K562 (cell line): ENCODE results near the gene NDUFC2. TPM values are rescaled to one million over a fixed set of nuclear protein-coding genes. Genes with fewer than 3 reads are reported as not detected.

Experiments
- ATAC-seq: fragments of 200-7000 bp; cut with Tn5 transposase; 3 replicates; pipeline ENCODE4 v1.9.1; 2020; ENCODE audit warnings: moderate library complexity
- BruUV-seq: library from RNA; stranded (reverse); fragments of 400-500 nt; replicated peaks from 2 replicates; lab custom pipeline; 2021; lab: Mats Ljungman, UMichigan
- CTCF ChIA-PET: fragments of 300-600 bp; formaldehyde crosslinking; extraction: SDS; loops from one replicate; lab custom pipeline; 2021; ENCODE audit warnings: low intra/inter-chr PET ratio; lab: Yijun Ruan, JAX
- POLR2A ChIA-PET: fragments of 300-600, 350-650 bp; sonication (Branson Sonifier 250); formaldehyde crosslinking; extraction: SDS; loops from one replicate; lab custom pipeline; 2021; ENCODE audit warnings: antibody characterized with exemption, inconsistent platforms; lab: Yijun Ruan, JAX
- DNase-seq, 4 experiments: peaks; one replicate each; pipeline versions ENCODE4 v3.0.0 to v3.0.0-alpha.2; 2011 to 2018; ENCODE audit warnings: low spot score in 3 of 4, mixed read lengths in 3 of 4; ENCODE audit errors: extremely low read depth in 1 of 4
- FAIRE-seq: peaks from 2 replicates; lab custom pipeline; 2011; peaks lifted over from hg19 to GRCh38; lab: Jason Lieb, UNC
- H2AFZ ChIP-seq: 2 replicates; pipeline ENCODE4 v1.6.0; 2011; ENCODE audit warnings: low read depth, low read length, control low read depth, inconsistent platforms
- H3K27ac ChIP-seq: fragments of 200-600 bp; 3 replicates; pipeline ENCODE4 v1.8.0; 2011; ENCODE audit warnings: low read depth, mild to moderate bottlenecking, control low read depth, inconsistent platforms, low read length, moderate library complexity, mixed read lengths; ENCODE audit errors: extremely low read depth
- H3K27me3 ChIP-seq, 2 experiments: fragments of 300-600 bp in 1 of 2; 2 replicates in 1 of 2; 3 replicates in 1 of 2; pipeline versions ENCODE4 v1.6.0 to v1.8.0; 2011; ENCODE audit warnings: inconsistent platforms in 2 of 2, low read length in 2 of 2, mild to moderate bottlenecking in 1 of 2, mixed read lengths in 1 of 2, moderate library complexity in 1 of 2; ENCODE audit not compliant: control insufficient read depth in 2 of 2, insufficient read depth in 2 of 2
- H3K36me3 ChIP-seq: fragments of 300-600 bp; 3 replicates; pipeline ENCODE4 v1.8.0; 2011; ENCODE audit warnings: mild to moderate bottlenecking, low read length, inconsistent platforms; ENCODE audit not compliant: control insufficient read depth, insufficient read depth
- H3K4me1 ChIP-seq, 2 experiments: fragments of 200-600 bp in 1 of 2; replicated peaks in 1 of 2; 2 replicates in 1 of 2; 3 replicates in 1 of 2; pipeline versions ENCODE4 v1.5.1 to v1.8.0; 2011; ENCODE audit warnings: inconsistent platforms in 2 of 2, low read length in 2 of 2, mild to moderate bottlenecking in 1 of 2, mixed read lengths in 1 of 2, moderate library complexity in 1 of 2; ENCODE audit not compliant: control insufficient read depth in 2 of 2, insufficient read depth in 2 of 2
- H3K4me2 ChIP-seq: 2 replicates; pipeline ENCODE4 v1.6.1; 2011; ENCODE audit warnings: low read length, control low read depth, inconsistent platforms, mixed read lengths; ENCODE audit not compliant: insufficient read depth
- H3K4me3 ChIP-seq: fragments of 200-600 bp; sonication (generic), shearing (Covaris generic); 2 replicates; pipeline ENCODE4 v1.5.1; 2016; ENCODE audit warnings: control low read depth, inconsistent platforms
- H3K79me2 ChIP-seq: fragments of 200-600 bp; 3 replicates; pipeline ENCODE4 v1.8.0; 2011; ENCODE audit warnings: low read length, inconsistent platforms; ENCODE audit not compliant: control insufficient read depth, insufficient read depth
- H3K9ac ChIP-seq, 2 experiments: 2 replicates each; pipeline versions ENCODE4 v1.6.0 to v1.6.1; 2011; ENCODE audit warnings: low read depth in 2 of 2, low read length in 2 of 2, control low read depth in 1 of 2, inconsistent platforms in 1 of 2, mild to moderate bottlenecking in 1 of 2, mixed read lengths in 1 of 2; ENCODE audit not compliant: insufficient read depth in 1 of 2
- H3K9me1 ChIP-seq: one replicate; pipeline ENCODE4 v1.6.0; 2011; ENCODE audit warnings: inconsistent platforms, mild to moderate bottlenecking, low read length, moderate library complexity; ENCODE audit not compliant: control insufficient read depth, insufficient read depth
- H3K9me3 ChIP-seq: replicated peaks from 2 replicates; pipeline ENCODE4 v1.5.1; 2011; ENCODE audit warnings: low read depth, low read length, inconsistent platforms; ENCODE audit not compliant: control insufficient read depth, insufficient read depth
- H4K20me1 ChIP-seq: replicated peaks from 2 replicates; pipeline ENCODE4 v1.6.1; 2011; ENCODE audit warnings: low read length, inconsistent platforms, mixed read lengths; ENCODE audit not compliant: control insufficient read depth, insufficient read depth
- AFF4 ChIP-seq: sonication (generic); formaldehyde crosslinking; IDR thresholded peaks from 2 replicates; pipeline ENCODE4 v1.8.0; 2023; ENCODE audit warnings: mild to moderate bottlenecking, missing genetic modification reagents
- ARNT ChIP-seq, 2 experiments: fragments of 450-650 bp; IDR thresholded peaks; 2 replicates each; pipeline ENCODE4 v1.6.1; 2016; ENCODE audit warnings: mild to moderate bottlenecking in 1 of 2
- BDP1 ChIP-seq: IDR thresholded peaks from 3 replicates; pipeline ENCODE4 v1.6.1; 2011; ENCODE audit not compliant: insufficient read length, insufficient read depth
- BRD4 ChIP-seq: fragments of 200-600 bp; sonication (generic); IDR thresholded peaks from 2 replicates; pipeline ENCODE4 v1.6.1; 2017; ENCODE audit warnings: inconsistent platforms
- CREBBP ChIP-seq: IDR thresholded peaks from one replicate; pipeline ENCODE4 v1.6.1; 2012; ENCODE audit warnings: low read depth, mild to moderate bottlenecking, control low read depth, inconsistent platforms, low read length
- CUX1 ChIP-seq: fragments of 200-800 bp; sonication (Bioruptor generic); IDR thresholded peaks from 2 replicates; pipeline ENCODE4 v1.6.1; 2016; ENCODE audit warnings: missing genetic modification characterization, missing compliant biosample characterization
- DIDO1 ChIP-seq: fragments of 450-650 bp; IDR thresholded peaks from 2 replicates; pipeline ENCODE4 v1.6.1; 2016; ENCODE audit warnings: low read depth, missing biosample characterization, missing genetic modification characterization
- MEF2D ChIP-seq: conservative IDR thresholded peaks from 2 replicates; pipeline ENCODE4 v1.6.1; 2016; ENCODE audit warnings: low read depth, missing genetic modification characterization, missing compliant biosample characterization
- MTA1 ChIP-seq: fragments of 450-650 bp; IDR thresholded peaks from 2 replicates; pipeline ENCODE4 v1.6.1; 2017; ENCODE audit warnings: borderline replicate concordance
- TCF15 ChIP-seq: fragments of 250-450 bp; sonication (Bioruptor Pico); IDR thresholded peaks from 2 replicates; pipeline ENCODE4 v1.8.0; 2022; ENCODE audit warnings: moderate library complexity, mild to moderate bottlenecking, inconsistent platforms
- ZNF384 ChIP-seq: IDR thresholded peaks from 2 replicates; pipeline ENCODE4 v1.6.1; 2012; ENCODE audit warnings: low read depth, low read length, improper control_type of control experiment
- ZNF696 ChIP-seq: fragments of 250-450 bp; sonication (Bioruptor Pico); conservative IDR thresholded peaks from 2 replicates; pipeline ENCODE4 v1.4.0; 2020; ENCODE audit warnings: mild to moderate bottlenecking, moderate library complexity
- WGBS: fragments of 100-300 bp; shearing (Covaris generic); methylation state at CpG from one replicate; pipeline ENCODE4 v1.1.6; 2016; ENCODE audit warnings: low coverage, mixed read lengths; ENCODE audit not compliant: insufficient coverage; ENCODE audit errors: missing lambda C conversion rate; 5-methylcytosine and 5-hydroxymethylcytosine counted together
- in situ Hi-C: fragments of 300-500 bp; cut with MboI; formaldehyde crosslinking; loops from 4 replicates; pipeline ENCODE4 v1.15.0; 2018; ENCODE audit warnings: inconsistent platforms, mixed read lengths
- intact Hi-C: fragments of 100-400 bp; cut with micrococcal nuclease; formaldehyde crosslinking; loops from 2 replicates; pipeline ENCODE4 v1.14.2; 2022
- polyA plus RNA-seq, 8 experiments: library from polyadenylated mRNA; depleted of rRNA in 4 of 8; stranded (reverse) in 5 of 8; unstranded in 3 of 8; fragments of >200 nt; fragmentation: Nextera tagmentation in 2 of 8; fragmentation: Illumina TruSeq in 1 of 8; extraction: Ambion mirVana in 2 of 8; extraction: Trizol in 1 of 8; gene quantifications; 2 replicates each; pipeline versions ENCODE4 v1.2.1 to v1.2.3, GENCODE V29; 2011 to 2014; ENCODE audit warnings: inconsistent platforms in 1 of 8, missing spikeins in 1 of 8
- total RNA-seq, 7 experiments: library from RNA; depleted of rRNA in 6 of 7; stranded (reverse); fragments of >200 nt in 6 of 7; fragmentation: Illumina TruSeq in 2 of 7; extraction: Trizol in 2 of 7; gene quantifications; 2 replicates each; pipeline versions ENCODE4 v1.2.1 to v1.2.3, GENCODE V29; 2011 to 2021; ENCODE audit warnings: low replicate concordance in 1 of 7

Gene NDUFC2
- total and polyA plus RNA-seq, 9 of the 15 experiments (the other 6 are each of a cell fraction or from before 2014, with no cell fraction given) = 168 to 1,119 (median 442) TPM

- no peak for DNase-seq
- Histone ChIP-seq H3K4me1 (peaks cover 25 to 26% of the 10 kb centered on the region in 2 experiments), H3K9me3 (no peaks in the 10 kb centered on the region), H3K9ac (peak overlapping the region in 1 of 2 experiments; percentile 67; a peak in 2 of 4 replicates), H3K4me3 (no peak overlapping the region), H3K36me3 (no peaks in the 10 kb centered on the region), H4K20me1 (no peaks in the 10 kb centered on the region), H3K27ac (peak overlapping the region; percentile 75), H2AFZ (peak overlapping the region; percentile 95), H3K27me3 (no peaks in the 10 kb centered on the region; a peak in 1 of 5 replicates), H3K79me2 (no peaks in the 10 kb centered on the region), H3K9me1 (no peaks in the 10 kb centered on the region), H3K4me2 (peak overlapping the region; percentile 62)
- whole genome bisulfite sequencing = 46% methylated on average over 4 of the region's 4 CpGs
- TSS peak; percentile 62 for BruUV-seq
- no peak for FAIRE-seq
- ChIA-PET POLR2A (interaction anchor here (0.8 to 1.4 kb wide), 6 partner anchors 8 to 244 kb away, joined by 3 to 4 read pairs (median 3); partner anchors contain the start of gene THRSP), CTCF (interaction anchor here (0.7 kb wide), 1 partner anchor 239 kb away, joined by 3 read pairs; no protein-coding TSS in a partner anchor)
- no peak for TF ChIP-seq BDP1
- no peak for TF ChIP-seq CREBBP
- no peak for TF ChIP-seq DIDO1 (tag)
- no peak for TF ChIP-seq MEF2D
- TF ChIP-seq ZNF696 (CRISPR knock-in tag) = no peak
- no peak for TF ChIP-seq MTA1
- TF ChIP-seq AFF4 (CRISPR knock-in tag) = no peak
- TF ChIP-seq ZNF384 = peak; percentile 30; the same call in 1 of the 2 replicates
- 0 out of 2 replicates have a peak, but pooled peaks have one; percentile 29 for TF ChIP-seq CUX1
- TF ChIP-seq ARNT (IDR thresholded peaks at IDR 0.05) = no peak
- no peak for TF ChIP-seq TCF15 (CRISPR knock-in tag)
- TF ChIP-seq BRD4 = no peak
- in situ Hi-C loops (no loop called here), intact Hi-C loops (no loop called here)
- peak; percentile 5 for ATAC-seq
Observed at GRCh38 chr11:78039391-78039918, 40.2 kb downstream of the NDUFC2 start.
